OCI-LY1 (cell line): ENCODE measurements around the gene SYNJ1.

ENCODE experiments used
- H2AFZ ChIP-seq: fragments of 200-600 bp; sonication (generic), shearing (Covaris generic); 2 replicates; pipeline ENCODE4 v1.6.0; 2014; ENCODE audit warnings: antibody characterized with exemption, mild to moderate bottlenecking, low read length
- H3F3A ChIP-seq: fragments of 200-600 bp; sonication (generic), shearing (Covaris generic); 2 replicates; pipeline ENCODE4 v1.6.0; 2014; ENCODE audit warnings: mild to moderate bottlenecking, antibody characterized with exemption, low read length, moderate library complexity; ENCODE audit not compliant: insufficient read depth
- H3K27ac ChIP-seq: fragments of 200-600 bp; sonication (generic); 2 replicates; pipeline ENCODE4 v1.5.1; 2014; ENCODE audit warnings: low read length, mixed run types, mild to moderate bottlenecking, low read depth; ENCODE audit not compliant: poor library complexity, severe bottlenecking
- H3K27me3 ChIP-seq: fragments of 200-600 bp; sonication (generic); 2 replicates; pipeline ENCODE4 v1.6.0; 2014; ENCODE audit warnings: antibody characterized with exemption, mild to moderate bottlenecking, low read length, moderate library complexity; ENCODE audit not compliant: insufficient read depth
- H3K36me3 ChIP-seq: fragments of 200-600 bp; sonication (generic); 2 replicates; pipeline ENCODE4 v1.6.1; 2014; ENCODE audit warnings: mild to moderate bottlenecking, antibody characterized with exemption, low read length, moderate library complexity, mixed read lengths; ENCODE audit not compliant: insufficient read depth
- H3K4me1 ChIP-seq: fragments of 200-600 bp; sonication (generic); 2 replicates; pipeline ENCODE4 v1.5.1; 2014; ENCODE audit warnings: mild to moderate bottlenecking, low read length, moderate library complexity; ENCODE audit not compliant: insufficient read depth, severe bottlenecking
- H3K4me2 ChIP-seq: fragments of 200-600 bp; sonication (generic), shearing (Covaris generic); 2 replicates; pipeline ENCODE4 v1.6.1; 2014; ENCODE audit warnings: low read length
- H3K4me3 ChIP-seq: fragments of 200-600 bp; sonication (generic); 2 replicates; pipeline ENCODE4 v1.5.1; 2014; ENCODE audit warnings: low read length, low read depth, mild to moderate bottlenecking, mixed read lengths; ENCODE audit not compliant: poor library complexity, severe bottlenecking
- H3K79me2 ChIP-seq: fragments of 200-600 bp; shearing (Covaris generic); 2 replicates; pipeline ENCODE4 v1.6.1; 2016; ENCODE audit warnings: mixed run types, low read length, mixed read lengths; ENCODE audit not compliant: insufficient read depth
- H3K9ac ChIP-seq: fragments of 200-600 bp; sonication (generic), shearing (Covaris generic); 2 replicates; pipeline ENCODE4 v1.6.1; 2014; ENCODE audit warnings: mild to moderate bottlenecking, low read length, mixed read lengths
- H3K9me2 ChIP-seq: fragments of 200-600 bp; sonication (generic), shearing (Covaris generic); 2 replicates; pipeline ENCODE4 v1.6.1; 2014; ENCODE audit warnings: low read depth, mild to moderate bottlenecking, low read length, mixed read lengths
- H3K9me3 ChIP-seq: fragments of 200-600 bp; shearing (Covaris generic); 2 replicates; pipeline ENCODE4 v1.6.1; 2014; ENCODE audit warnings: low read length, mixed read lengths
- H4K20me1 ChIP-seq: fragments of 200-600 bp; sonication (generic), shearing (Covaris generic); 2 replicates; pipeline ENCODE4 v1.6.0; 2016; ENCODE audit warnings: mild to moderate bottlenecking, low read length; ENCODE audit not compliant: insufficient read depth
- CTCF ChIP-seq: fragments of 200-600 bp; sonication (generic), shearing (Covaris generic); IDR thresholded peaks from 2 replicates; pipeline ENCODE4 v1.5.1; 2017; ENCODE audit warnings: mild to moderate bottlenecking, antibody characterized with exemption, low read length, moderate library complexity, mixed read lengths
- EZH2 ChIP-seq: fragments of 200-600 bp; sonication (generic), shearing (Covaris generic); IDR thresholded peaks from 2 replicates; pipeline ENCODE4 v1.8.0; 2017; ENCODE audit warnings: borderline replicate concordance, mixed run types, mild to moderate bottlenecking, antibody characterized with exemption, low read length, moderate library complexity, mixed read lengths

SYNJ1 gene

DNA sequence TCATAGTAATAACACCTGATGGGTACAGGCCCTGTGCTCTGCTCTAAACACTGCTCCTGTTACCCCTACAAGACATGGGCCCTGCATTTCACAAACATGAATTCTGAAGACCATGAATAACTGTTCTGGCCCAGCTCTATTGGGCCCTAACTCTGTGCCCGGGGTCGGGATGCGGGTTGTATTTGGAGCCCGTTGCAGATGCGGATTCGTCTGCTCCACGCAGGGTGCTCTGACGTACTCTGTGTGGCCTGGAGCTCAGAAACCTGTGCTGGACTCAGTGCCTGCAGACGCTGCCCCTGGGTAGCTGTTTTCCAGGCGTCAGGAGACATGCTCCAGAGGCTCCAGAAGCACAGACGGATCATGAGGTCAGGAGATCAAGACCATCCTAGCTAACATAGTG lies 132.4 kb downstream of the SYNJ1 start:
- Histone ChIP-seq H3K27me3 (no peaks in the 10 kb centered on the region), H3K9me2 (no peaks in the 10 kb centered on the region), H3K4me2 (no peak overlapping the region), H3K9ac (no peak overlapping the region), H3K36me3 (peaks cover 14% of the 10 kb centered on the region), H3K4me1 (peaks cover 8% of the 10 kb centered on the region), H2AFZ (no peak overlapping the region), H3K9me3 (no peaks in the 10 kb centered on the region), H3F3A (no peaks in the 10 kb centered on the region), H3K4me3 (no peak overlapping the region), H3K27ac (no peak overlapping the region), H4K20me1 (no peaks in the 10 kb centered on the region), H3K79me2 (no peaks in the 10 kb centered on the region)
- TF ChIP-seq EZH2 (no peak), CTCF (no peak)

DNA sequence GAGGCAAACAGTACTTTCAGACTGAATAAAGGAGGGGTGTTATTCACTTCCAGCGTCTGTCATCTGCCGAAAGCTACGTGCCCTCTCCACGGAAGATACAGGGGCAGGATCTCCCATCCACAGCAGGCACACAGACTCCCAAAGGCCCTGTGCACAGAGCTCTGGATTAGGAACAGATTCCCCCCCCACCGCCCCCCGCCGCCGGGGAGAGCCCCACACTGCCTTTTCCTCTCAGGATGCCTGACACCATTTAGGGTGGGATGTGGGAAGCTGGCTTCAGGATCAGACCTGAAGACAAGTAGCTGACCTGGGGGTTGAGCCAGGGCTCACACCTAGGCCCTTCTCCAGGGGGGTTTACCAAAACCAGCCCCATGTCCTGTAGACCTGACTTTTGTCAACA lies 134.1 kb downstream of the SYNJ1 start:
- H3K4me1 ChIP-seq: no peaks in the 10 kb centered on the region
- no peak overlapping the region for H3K4me2 ChIP-seq
- no peaks in the 10 kb centered on the region for H3F3A ChIP-seq
- no peaks in the 10 kb centered on the region for H3K79me2 ChIP-seq
- no peaks in the 10 kb centered on the region for H3K9me2 ChIP-seq
- H4K20me1 ChIP-seq: no peaks in the 10 kb centered on the region
- no peaks in the 10 kb centered on the region for H3K9me3 ChIP-seq
- no peak overlapping the region for H3K4me3 ChIP-seq
- TF ChIP-seq CTCF (no peak), EZH2 (no peak)
- H3K27ac ChIP-seq: no peak overlapping the region
- no peak overlapping the region for H3K9ac ChIP-seq
- H2AFZ ChIP-seq: no peak overlapping the region
- H3K36me3 ChIP-seq: no peaks in the 10 kb centered on the region; the same call in 1 of the 2 replicates
- H3K27me3 ChIP-seq: no peaks in the 10 kb centered on the region

DNA sequence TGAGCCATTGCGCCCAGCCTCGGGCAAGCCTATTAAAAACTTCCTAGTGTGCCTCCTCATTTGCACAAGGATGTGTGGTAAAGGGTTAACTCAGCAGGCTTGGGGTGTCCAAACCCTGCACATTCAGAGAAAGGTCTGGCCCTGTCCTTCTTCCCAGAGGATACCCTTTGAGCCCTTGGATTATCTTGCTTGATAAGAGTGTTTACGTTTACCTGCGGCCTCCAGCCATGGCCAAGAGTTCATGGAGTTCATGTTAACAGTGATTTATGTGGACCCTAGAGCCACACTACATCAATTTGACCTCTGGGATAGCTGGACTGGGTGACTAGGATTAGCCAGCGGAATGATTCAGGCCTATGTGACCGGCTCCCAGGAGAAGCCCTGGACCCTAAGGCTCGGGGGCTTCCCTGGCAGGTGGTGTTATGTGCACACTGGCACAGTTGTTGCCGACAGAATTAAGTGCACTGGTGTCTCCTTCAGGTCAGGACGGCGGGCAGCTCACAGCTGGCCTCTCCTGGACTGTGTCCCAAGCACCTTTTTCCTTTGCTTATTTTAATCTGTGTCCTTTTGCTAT lies 134.8 kb downstream of the SYNJ1 start:
- TF ChIP-seq EZH2 (no peak), CTCF (no peak)
- Histone ChIP-seq H3K79me2 (no peaks in the 10 kb centered on the region), H4K20me1 (no peaks in the 10 kb centered on the region), H2AFZ (no peak overlapping the region), H3K9me2 (no peaks in the 10 kb centered on the region), H3K27me3 (no peaks in the 10 kb centered on the region), H3K4me2 (no peak overlapping the region), H3K36me3 (no peaks in the 10 kb centered on the region; the same call in 1 of the 2 replicates), H3K4me3 (no peak overlapping the region), H3K27ac (no peak overlapping the region), H3F3A (no peaks in the 10 kb centered on the region), H3K9me3 (no peaks in the 10 kb centered on the region), H3K4me1 (no peaks in the 10 kb centered on the region), H3K9ac (no peak overlapping the region)
